Panc1 (cell line): ENCODE results near the gene SELENOW.

Experiments used
- POLR2AphosphoS5 ChIP-seq: IDR thresholded peaks from 2 replicates; pipeline ENCODE4 v1.6.1; 2012; ENCODE audit warnings: mild to moderate bottlenecking, low read depth, low read length, moderate library complexity
- TF ChIP-seq, protein P1 (sequence below): fragments of 450-650 bp; IDR thresholded peaks from 2 replicates; pipeline ENCODE4 v1.5.1; 2017; ENCODE audit warnings: mild to moderate bottlenecking

- TF ChIP-seq, protein P1, sequence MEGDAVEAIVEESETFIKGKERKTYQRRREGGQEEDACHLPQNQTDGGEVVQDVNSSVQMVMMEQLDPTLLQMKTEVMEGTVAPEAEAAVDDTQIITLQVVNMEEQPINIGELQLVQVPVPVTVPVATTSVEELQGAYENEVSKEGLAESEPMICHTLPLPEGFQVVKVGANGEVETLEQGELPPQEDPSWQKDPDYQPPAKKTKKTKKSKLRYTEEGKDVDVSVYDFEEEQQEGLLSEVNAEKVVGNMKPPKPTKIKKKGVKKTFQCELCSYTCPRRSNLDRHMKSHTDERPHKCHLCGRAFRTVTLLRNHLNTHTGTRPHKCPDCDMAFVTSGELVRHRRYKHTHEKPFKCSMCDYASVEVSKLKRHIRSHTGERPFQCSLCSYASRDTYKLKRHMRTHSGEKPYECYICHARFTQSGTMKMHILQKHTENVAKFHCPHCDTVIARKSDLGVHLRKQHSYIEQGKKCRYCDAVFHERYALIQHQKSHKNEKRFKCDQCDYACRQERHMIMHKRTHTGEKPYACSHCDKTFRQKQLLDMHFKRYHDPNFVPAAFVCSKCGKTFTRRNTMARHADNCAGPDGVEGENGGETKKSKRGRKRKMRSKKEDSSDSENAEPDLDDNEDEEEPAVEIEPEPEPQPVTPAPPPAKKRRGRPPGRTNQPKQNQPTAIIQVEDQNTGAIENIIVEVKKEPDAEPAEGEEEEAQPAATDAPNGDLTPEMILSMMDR = no peak
- TF ChIP-seq POLR2AphosphoS5 = no peak
Measured at GRCh38 chr19:47776568-47776967, 1.9 kb upstream of the SELENOW start.
